Stimulated activated CD4-positive, alpha-beta T cell treated with anti-CD3 and anti-CD28 coated beads, Interleukin-4, amount 100 ng/mL, for 1 hour (primary cell): Measurements from ENCODE around the gene CASP3.
"Not testable (repeated sequence)": the region's sequence is repeated elsewhere in the genome, so short reads cannot be mapped to it uniquely, and the experiment has no call there.

ENCODE experiments used
- DNase-seq: peaks from one replicate; pipeline ENCODE4 v3.0.0-alpha.2; 2020

CASP3 gene

DNA sequence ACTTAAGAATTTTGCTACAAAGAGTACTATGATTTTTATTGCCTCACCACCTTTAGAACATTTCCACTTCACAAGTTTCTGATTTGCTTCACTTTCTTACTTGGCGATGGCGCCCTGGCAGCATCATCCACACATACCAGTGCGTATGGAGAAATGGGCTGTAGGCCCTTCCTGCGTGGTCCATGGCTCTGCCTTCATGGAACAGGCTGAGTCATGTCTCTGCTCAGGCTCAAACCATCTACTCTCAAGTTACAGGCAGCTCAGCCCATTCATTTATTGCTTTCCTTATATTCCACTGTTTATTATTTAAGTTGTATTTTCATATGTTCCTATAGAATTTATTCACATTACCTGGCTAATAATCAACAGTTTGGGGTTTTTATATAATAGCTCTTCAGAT, 21.1 kb downstream of the CASP3 start:
- no peak for DNase-seq

DNA sequence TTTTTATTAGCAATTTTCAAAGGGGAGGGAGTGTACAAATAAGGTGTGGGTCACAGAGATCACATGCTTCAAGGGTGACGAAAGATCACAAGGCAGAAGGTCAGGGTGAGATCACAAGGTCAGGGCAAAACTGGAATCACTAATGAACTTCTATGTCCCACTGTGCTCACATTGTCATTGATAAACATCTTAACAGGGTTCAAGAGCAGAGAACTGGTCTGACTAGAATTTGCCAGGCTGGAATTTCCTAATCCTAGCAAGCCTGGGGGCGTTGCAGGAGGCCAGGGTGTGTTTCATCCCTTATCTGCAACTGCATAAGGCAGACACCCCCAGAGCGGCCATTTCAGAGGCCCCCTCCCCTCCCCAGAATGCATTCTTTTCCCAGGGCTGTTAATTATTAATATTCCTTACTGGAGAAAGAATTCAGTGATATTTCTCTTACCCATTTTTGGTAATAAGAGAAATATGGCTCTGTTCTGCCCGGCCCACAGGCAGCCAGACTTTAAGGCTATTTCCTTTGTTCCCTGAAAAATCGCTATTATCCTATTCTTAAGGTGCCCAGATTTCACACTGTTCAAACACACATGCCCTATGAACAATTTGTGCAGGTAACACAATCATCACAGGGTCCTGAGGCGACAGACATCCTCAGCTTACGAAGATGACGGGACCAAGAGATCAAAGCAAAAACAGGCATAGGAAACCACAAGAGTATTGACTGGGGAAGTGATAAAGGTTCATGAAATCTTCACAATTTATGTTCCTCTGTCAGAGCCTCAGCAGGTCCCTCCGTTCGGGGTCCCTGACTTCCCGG, 23.3 kb downstream of the CASP3 start:
- DNase-seq, result not testable (repeated sequence)

DNA sequence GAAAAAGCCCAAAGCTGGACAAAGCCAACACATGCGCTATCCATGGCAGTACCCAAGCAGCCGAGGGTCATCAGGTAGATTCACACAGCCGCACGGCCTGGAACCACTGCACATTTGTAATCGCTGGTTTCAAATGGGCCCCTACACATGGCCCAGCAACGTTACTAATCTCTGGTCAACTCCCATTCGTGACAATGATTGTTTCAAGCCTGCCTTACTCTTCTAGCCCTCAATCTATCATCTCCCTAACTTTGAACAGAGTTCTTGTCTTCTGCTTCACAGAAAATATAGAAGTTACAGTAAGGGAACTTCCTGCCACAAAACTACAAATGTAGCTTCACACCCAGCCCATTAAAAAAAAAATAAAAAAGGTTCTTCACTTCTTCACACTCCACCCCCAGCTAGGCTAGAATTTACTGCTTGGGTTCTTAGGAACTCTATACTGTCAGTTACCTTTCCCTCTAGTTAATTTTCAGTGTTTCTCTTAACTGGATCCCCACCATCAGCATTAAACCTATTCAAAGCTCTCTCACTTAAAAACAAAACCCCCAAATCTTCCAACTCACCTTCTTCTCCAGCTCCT, 24.2 kb downstream of the CASP3 start:
- no peak for DNase-seq

GRCh38 chr4:184624504-184624903, 24.7 kb downstream of the CASP3 start:
- DNase-seq, result not testable (repeated sequence)

DNA sequence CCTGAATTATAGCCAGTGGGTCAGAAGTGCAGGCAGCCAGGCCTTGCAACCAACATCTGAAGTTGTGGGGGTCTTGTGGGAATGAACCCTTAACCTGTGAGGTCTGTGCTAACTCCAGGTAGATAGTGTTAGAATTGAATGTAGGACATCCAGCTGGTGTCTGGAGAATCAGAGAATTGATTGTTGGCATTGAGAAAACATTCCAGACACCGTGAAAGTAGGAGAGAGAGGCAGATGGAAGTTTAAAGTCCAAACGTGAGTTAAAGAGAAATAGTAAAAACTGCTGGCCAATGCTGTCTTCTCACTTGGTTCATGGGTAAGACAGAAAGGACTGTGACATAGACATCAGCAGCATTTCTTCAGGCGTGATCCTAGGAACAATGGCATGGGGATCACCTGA, 27.7 kb downstream of the CASP3 start:
- no peak for DNase-seq

GRCh38 chr4:184620212-184620867, 28.9 kb downstream of the CASP3 start:
- DNase-seq, result no peak

- DNase-seq, result no peak
Observed at GRCh38 chr4:184617600-184618196, 31.5 kb downstream of the CASP3 start.

- DNase-seq, result no peak
Observed at GRCh38 chr4:184616633-184617551, 32.4 kb downstream of the CASP3 start.

DNA sequence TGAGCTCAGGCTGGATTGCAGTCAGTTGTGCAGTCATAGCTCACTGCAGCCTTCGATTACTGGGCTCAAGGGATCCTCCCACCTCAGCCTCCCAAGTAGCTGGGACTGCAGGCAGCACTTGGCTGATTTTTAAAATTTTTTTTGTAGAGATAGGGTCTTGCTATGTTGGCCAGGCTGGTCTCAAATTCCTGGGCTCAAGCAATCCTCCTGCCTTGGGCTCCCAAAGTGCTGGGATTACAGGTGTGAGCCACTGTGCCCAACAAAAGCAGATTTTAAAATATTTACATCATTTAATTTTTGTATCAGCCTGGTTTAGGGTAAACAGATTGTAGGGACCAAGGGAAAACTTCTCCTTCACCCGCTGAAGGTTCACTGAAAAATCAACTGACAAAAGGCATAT, 33.1 kb downstream of the CASP3 start:
- not testable (repeated sequence) for DNase-seq

DNA sequence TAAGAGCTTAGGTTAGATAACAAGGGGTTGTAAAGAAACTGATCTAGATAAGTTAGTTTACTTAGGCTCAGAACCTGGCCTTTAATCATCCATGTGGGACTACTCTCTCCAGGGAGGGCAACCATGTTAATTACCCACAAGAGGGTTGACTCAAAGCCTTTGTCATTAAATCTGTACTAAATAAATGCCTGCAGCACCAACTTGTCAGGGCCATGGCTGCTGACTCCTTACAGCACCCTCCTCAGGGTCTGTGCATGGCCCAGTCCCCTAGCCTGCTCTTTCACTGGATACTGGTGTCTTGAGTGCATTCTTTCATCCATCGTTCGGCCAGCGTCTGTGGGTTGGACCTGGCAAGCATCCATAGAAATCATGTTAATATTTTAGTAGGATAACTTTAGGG, 34.7 kb downstream of the CASP3 start:
- no peak for DNase-seq

DNA sequence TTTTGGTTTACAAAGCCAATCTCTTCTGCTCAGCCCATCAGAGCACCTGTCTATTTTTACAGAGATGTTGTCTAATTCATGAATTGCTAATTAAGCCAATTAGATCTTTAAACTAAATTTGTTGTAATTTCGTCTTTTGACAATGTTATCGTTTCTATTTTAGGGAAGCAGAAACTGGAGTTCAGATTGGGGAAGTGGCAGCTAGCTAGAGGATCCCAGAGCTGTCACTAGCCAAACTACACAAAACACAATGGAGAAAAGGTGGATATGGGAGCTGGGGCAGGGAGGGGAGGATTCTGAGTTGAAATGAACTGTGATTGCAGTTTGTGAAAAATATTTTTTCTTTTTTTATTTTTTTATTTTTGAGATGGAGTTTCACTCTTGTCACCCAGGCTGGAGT, 35.8 kb downstream of the CASP3 start:
- DNase-seq, result no peak

DNA sequence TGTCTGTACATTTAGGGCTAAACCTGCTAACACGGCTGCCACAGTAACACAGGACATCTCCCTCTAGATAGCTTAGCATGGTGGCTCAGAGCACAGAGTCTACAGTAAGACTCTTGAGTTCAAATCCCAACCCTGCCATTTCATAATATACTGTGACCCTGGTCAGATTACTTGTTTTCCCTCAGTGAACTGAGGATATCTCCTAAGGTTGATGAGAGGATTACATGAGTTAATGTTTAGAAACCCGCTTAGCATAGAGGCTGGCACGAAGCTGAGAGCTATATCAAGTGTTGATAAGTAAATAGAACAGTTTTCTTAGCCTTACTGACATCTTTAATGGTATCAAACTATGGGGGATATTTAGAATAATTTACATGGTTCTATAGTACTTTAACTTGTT, 37.2 kb downstream of the CASP3 start:
- no peak for DNase-seq

GRCh38 chr4:184607429-184607828, 41.8 kb downstream of the CASP3 start:
- DNase-seq, result not testable (repeated sequence)

GRCh38 chr4:184602857-184603256, 46.4 kb downstream of the CASP3 start:
- not testable (repeated sequence) for DNase-seq

DNA sequence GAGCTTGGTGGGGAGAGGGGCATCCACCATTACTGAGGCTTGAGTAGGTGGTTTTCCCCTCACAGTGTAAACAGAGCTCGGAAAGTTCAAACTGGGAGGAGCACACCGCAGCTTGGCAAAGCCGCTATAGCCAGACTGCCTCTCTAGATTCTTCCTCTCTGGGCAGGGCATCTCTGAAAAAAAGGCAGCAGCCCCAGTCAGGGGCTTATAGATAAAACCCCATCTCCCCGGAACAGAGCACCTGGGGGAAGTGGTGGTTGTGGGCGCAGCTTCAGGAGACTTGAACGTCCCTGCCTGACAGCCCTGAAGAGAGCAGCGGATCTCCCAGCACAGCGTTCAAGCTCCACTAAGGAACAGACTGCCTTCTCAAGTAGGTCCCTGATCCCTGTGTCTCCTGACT, 48.3 kb downstream of the CASP3 start:
- DNase-seq, result not testable (repeated sequence)

GRCh38 chr4:184599492-184600135, 49.6 kb downstream of the CASP3 start:
- no peak for DNase-seq

DNA sequence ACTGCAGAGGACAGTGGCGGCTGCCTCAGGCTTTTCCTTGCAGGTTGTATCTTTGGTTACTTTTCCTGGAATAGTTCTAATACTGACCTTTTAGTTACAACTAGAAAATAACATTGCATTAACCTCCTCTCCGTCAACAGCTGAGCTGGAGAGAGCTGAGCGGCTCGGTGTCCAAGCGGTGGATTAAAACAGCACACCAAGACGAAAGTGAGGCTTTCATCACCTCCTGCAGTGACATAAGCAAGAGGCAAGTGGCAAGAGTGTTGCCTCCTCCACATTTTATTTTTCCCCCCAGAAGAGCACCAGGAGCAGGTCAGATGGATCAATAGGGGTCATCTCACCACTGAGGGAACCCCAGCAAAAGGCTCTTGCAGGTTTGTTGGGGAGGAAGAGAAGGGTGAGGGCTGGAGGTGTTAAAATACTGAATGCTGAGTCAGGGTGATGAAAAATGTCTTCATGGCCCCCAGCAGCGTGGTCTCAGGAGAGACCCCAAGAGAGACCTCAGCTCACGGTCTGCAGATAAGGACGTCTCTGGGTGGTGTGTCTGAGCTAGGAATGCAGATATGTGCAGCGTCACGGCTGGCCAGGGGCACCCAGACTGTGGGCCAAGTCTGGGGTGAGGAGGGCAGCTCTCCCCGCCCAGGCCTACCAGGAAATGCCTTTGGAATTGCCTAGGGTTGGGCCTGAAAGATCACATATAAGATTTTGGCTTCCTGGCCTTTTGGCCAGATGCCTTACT, 50.3 kb downstream of the CASP3 start:
- no peak for DNase-seq

GRCh38 chr4:184596617-184597185, 52.5 kb downstream of the CASP3 start:
- DNase-seq, result no peak

- no peak for DNase-seq
Observed at GRCh38 chr4:184596044-184596616, 53.1 kb downstream of the CASP3 start.

GRCh38 chr4:184595430-184595829, 53.8 kb downstream of the CASP3 start:
- DNase-seq, result no peak

DNA sequence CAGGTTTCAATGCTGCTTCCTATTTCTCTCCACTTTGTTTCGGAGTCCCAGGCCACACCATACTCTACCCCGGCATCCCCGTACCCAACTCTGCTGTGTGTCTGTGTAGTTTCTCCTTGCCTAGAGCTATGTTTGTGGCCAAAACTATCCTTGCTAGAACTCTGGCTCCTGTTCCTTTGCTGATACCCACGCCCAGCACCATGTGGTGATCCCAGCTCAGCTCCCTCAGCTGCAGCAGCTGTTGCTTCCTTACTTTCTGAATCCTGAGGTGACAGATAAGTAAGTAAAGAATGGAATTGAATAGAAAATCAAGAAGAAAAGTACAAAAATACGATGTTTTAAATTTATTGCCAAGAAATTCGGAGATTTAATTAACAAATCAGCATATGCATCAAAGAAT, 55.8 kb downstream of the CASP3 start:
- no peak for DNase-seq
